ENCODE data around the gene PTPRZ1. TPM values are rescaled to one million over a fixed set of nuclear protein-coding genes. Genes with fewer than 3 reads are reported as not detected.

Gene PTPRZ1
- total RNA-seq, 1 donor from 2014 or later, result not detected

- TF ChIP-seq CTCF (conservative IDR thresholded peaks at IDR 0.05; ENCODE audit: low read depth, low read length), result no peak
- DNase-seq (ENCODE audit: low read depth), result no peak
- no peak overlapping the region for H3K4me3 ChIP-seq (ENCODE audit: low read depth, low read length)
Measured at GRCh38 chr7:121931149-121931902, 58.4 kb downstream of the PTPRZ1 start.

GRCh38 chr7:121932768-121933167 lies 59.8 kb downstream of the PTPRZ1 start:
- H3K4me3 ChIP-seq (ENCODE audit: low read depth, low read length), result no peak overlapping the region
- no peak for TF ChIP-seq CTCF (conservative IDR thresholded peaks at IDR 0.05; ENCODE audit: low read depth, low read length)
- DNase-seq (ENCODE audit: low read depth), result no peak

GRCh38 chr7:121936951-121937623 lies 64.1 kb downstream of the PTPRZ1 start:
- no peak overlapping the region for H3K4me3 ChIP-seq (ENCODE audit: low read depth, low read length)
- DNase-seq (ENCODE audit: low read depth), result no peak
- TF ChIP-seq CTCF (conservative IDR thresholded peaks at IDR 0.05; ENCODE audit: low read depth, low read length), result no peak

GRCh38 chr7:121938429-121938996 lies 65.6 kb downstream of the PTPRZ1 start:
- DNase-seq (ENCODE audit: low read depth), result no peak
- H3K4me3 ChIP-seq (ENCODE audit: low read depth, low read length), result no peak overlapping the region
- no peak for TF ChIP-seq CTCF (conservative IDR thresholded peaks at IDR 0.05; ENCODE audit: low read depth, low read length)

- no peak for DNase-seq (ENCODE audit: low read depth)
- no peak for TF ChIP-seq CTCF (conservative IDR thresholded peaks at IDR 0.05; ENCODE audit: low read depth, low read length)
- H3K4me3 ChIP-seq (ENCODE audit: low read depth, low read length), result no peak overlapping the region
Measured at GRCh38 chr7:121940918-121941317, 68.0 kb downstream of the PTPRZ1 start.

GRCh38 chr7:121941830-121942229 lies 68.9 kb downstream of the PTPRZ1 start:
- no peak for DNase-seq (ENCODE audit: low read depth)
- no peak for TF ChIP-seq CTCF (conservative IDR thresholded peaks at IDR 0.05; ENCODE audit: low read depth, low read length)
- no peak overlapping the region for H3K4me3 ChIP-seq (ENCODE audit: low read depth, low read length)

Measured in epithelial cell of proximal tubule (primary cell).